GM19467 (cell line): ENCODE measurements around the gene GLCCI1.
"Not testable (repeated sequence)": the region's sequence is repeated elsewhere in the genome, so short reads cannot be mapped to it uniquely, and the experiment has no call there.

Source experiments
- ATAC-seq: cut with Tn5 transposase; IDR thresholded peaks from one replicate; pipeline ENCODE4 v1.9.1; 2021; ENCODE audit warnings: mild to moderate bottlenecking, moderate library complexity; ENCODE audit not compliant: unreplicated experiment

GLCCI1 gene

GRCh38 chr7:8042796-8043535, 74.4 kb downstream of the GLCCI1 start:
- ATAC-seq: no peak

- no peak for ATAC-seq
These were observed 76.3 kb downstream of the GLCCI1 start for GRCh38 chr7:8044761-8045430.

- ATAC-seq: not testable (repeated sequence)
These were observed 79.5 kb downstream of the GLCCI1 start for GRCh38 chr7:8048067-8048466.

- ATAC-seq: no peak
These were observed 82.8 kb downstream of the GLCCI1 start for GRCh38 chr7:8051373-8051772.

GRCh38 chr7:8051998-8052397, 83.4 kb downstream of the GLCCI1 start:
- ATAC-seq: no peak

- no peak for ATAC-seq
These were observed 84.2 kb downstream of the GLCCI1 start for GRCh38 chr7:8052824-8053223.

- ATAC-seq: no peak
These were observed 87.8 kb downstream of the GLCCI1 start for GRCh38 chr7:8056439-8056838.

GRCh38 chr7:8057566-8057965, 89.0 kb downstream of the GLCCI1 start:
- ATAC-seq: no peak

- no peak for ATAC-seq
These were observed 89.7 kb downstream of the GLCCI1 start for GRCh38 chr7:8058322-8058721.

- ATAC-seq: no peak
These were observed 90.3 kb downstream of the GLCCI1 start for GRCh38 chr7:8058852-8059251.

GRCh38 chr7:8060241-8060640, 91.6 kb downstream of the GLCCI1 start:
- no peak for ATAC-seq

GRCh38 chr7:8063300-8063699, 94.7 kb downstream of the GLCCI1 start:
- ATAC-seq: not testable (repeated sequence)

GRCh38 chr7:8063706-8064297, 95.2 kb downstream of the GLCCI1 start:
- no peak for ATAC-seq

- no peak for ATAC-seq
These were observed 96.2 kb downstream of the GLCCI1 start for GRCh38 chr7:8064828-8065227.

GRCh38 chr7:8065356-8065813, 96.8 kb downstream of the GLCCI1 start:
- no peak for ATAC-seq

- no peak for ATAC-seq
These were observed 100.5 kb downstream of the GLCCI1 start for GRCh38 chr7:8068892-8069686.

- ATAC-seq: no peak
These were observed 102.0 kb downstream of the GLCCI1 start for GRCh38 chr7:8070451-8071180.

GRCh38 chr7:8078418-8078817, 109.8 kb downstream of the GLCCI1 start:
- no peak for ATAC-seq

- ATAC-seq: no peak
These were observed 114.2 kb downstream of the GLCCI1 start for GRCh38 chr7:8082762-8083161.

- no peak for ATAC-seq
These were observed 116.2 kb downstream of the GLCCI1 start for GRCh38 chr7:8084836-8085235.

- no peak for ATAC-seq
These were observed 116.8 kb downstream of the GLCCI1 start for GRCh38 chr7:8085420-8085819.
